Measurements from ENCODE around the gene CHAC1.

The CHAC1 gene

DNA sequence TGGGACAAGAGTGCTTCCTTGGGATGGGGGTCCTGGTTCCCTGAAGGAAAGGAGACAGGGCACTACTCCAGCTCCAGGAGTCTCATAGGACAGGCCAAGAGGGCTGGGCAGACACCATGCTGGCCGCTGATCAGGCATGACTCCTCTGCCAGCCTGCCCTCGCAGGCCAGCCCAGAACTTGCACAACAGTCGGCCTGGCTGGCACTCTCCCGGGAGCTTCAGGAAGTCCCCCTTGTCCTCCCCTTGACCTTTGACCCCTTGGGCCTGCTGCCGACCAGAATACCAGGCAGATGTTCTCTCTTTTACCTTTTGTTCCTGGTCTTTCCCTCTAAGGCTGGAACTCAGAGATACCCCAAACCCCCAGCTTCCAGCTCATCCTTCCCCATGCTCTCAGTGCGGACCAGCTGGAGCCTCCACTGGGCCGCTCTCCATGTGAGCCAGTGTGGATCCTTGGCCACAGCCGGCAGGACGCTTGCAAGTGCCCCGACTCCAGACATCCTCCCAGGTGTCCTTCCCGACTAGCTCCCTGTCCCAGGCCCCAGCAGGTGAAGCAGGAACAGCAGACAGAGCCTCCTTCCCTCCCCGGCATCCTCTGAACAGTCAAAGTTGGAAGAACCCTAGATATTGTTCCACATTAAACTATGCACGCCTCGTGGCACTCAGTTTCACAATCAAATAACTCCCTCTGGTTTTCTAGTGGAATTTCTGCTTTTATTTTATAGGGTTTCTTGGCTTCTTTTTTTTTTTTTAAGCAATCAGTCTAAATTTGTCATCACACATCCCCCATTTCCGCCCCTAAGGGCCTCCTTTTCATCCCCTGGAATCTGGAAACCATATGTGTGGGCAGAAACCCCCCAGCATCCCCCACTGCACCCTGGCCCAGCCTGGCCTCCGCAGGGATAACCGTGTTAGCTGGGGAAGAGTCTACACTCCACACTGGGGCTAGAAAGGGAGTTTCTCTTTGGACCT lies 43.3 kb upstream of the CHAC1 start:
- TF ChIP-seq, protein P1, sequence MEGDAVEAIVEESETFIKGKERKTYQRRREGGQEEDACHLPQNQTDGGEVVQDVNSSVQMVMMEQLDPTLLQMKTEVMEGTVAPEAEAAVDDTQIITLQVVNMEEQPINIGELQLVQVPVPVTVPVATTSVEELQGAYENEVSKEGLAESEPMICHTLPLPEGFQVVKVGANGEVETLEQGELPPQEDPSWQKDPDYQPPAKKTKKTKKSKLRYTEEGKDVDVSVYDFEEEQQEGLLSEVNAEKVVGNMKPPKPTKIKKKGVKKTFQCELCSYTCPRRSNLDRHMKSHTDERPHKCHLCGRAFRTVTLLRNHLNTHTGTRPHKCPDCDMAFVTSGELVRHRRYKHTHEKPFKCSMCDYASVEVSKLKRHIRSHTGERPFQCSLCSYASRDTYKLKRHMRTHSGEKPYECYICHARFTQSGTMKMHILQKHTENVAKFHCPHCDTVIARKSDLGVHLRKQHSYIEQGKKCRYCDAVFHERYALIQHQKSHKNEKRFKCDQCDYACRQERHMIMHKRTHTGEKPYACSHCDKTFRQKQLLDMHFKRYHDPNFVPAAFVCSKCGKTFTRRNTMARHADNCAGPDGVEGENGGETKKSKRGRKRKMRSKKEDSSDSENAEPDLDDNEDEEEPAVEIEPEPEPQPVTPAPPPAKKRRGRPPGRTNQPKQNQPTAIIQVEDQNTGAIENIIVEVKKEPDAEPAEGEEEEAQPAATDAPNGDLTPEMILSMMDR (IDR thresholded peaks at IDR 0.05; ENCODE audit: extremely low read depth, insufficient read depth, missing control alignments) = no peak
- DNase-seq (ENCODE audit: low spot score) = no peak
- in situ Hi-C loops (cut with MboI; ENCODE audit: low pct_unique_long_range_greater_than_20kb, low sequenced_read_pairs, unreplicated experiment) = no loop called here

DNA sequence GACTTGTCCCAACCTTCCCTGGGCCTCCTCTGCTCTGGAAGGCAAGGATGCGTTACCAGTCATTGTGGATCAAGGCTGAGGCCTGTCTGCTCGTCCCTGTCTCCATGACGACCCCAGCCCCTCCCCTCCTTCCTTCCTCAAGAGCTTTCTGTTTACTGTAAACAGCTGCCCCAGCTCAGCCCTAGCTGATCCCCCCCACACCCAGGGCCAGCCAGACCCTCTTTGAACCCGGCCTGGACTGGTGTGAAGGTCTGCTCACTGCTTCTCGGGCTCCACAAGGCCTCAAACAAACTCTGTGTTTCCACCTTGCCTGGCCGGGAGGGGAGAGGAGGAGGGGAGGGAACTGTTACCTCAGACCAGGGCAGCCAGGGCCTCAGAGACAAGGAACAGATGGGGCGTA lies 42.1 kb upstream of the CHAC1 start:
- no peak for DNase-seq (ENCODE audit: low spot score)
- in situ Hi-C loops (cut with MboI; ENCODE audit: low pct_unique_long_range_greater_than_20kb, low sequenced_read_pairs, unreplicated experiment) = no loop called here
- TF ChIP-seq, protein P1 (IDR thresholded peaks at IDR 0.05; ENCODE audit: extremely low read depth, insufficient read depth, missing control alignments) = no peak

DNA sequence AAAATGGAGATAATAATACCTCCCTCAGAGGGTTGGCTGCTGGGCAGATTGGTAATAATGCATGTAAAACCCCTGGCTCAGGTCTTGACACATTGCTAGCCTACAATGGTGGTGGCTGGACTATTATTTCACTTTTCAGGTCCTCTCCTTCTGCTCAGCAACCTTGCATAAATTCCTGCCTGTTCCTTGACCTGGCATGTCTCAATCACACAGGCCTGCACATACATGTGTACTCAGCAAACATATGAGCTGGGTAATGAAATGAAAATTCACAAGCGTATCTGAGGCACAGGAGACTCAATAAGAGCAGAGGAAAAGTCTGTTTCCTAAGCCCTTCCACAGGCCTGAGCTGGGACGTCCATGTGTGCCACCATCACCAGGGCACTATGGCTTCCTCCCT lies 41.6 kb upstream of the CHAC1 start:
- in situ Hi-C loops (cut with MboI; ENCODE audit: low pct_unique_long_range_greater_than_20kb, low sequenced_read_pairs, unreplicated experiment) = no loop called here
- TF ChIP-seq, protein P1 (IDR thresholded peaks at IDR 0.05; ENCODE audit: extremely low read depth, insufficient read depth, missing control alignments) = no peak

DNA sequence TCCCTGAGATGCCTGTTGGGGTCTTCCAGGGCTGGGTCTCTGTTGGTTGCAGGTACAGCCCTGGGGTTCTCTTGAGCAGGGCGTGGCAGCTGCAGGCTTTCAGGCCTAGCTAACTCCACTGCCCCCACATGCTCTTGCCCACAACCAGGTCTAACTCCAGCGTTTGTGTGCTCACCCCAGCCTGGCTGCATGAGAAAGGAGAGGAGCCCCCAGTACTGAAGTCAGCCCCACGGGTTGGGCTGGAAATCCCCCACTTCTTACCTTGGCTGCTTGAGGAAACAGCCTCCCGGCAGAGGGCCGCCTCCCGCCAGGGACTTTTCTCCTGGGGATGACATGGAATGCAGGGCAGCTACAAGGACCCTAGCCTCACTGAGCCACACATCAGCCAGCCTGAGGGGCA lies 40.8 kb upstream of the CHAC1 start:
- in situ Hi-C loops (cut with MboI; ENCODE audit: low pct_unique_long_range_greater_than_20kb, low sequenced_read_pairs, unreplicated experiment) = no loop called here
- TF ChIP-seq, protein P1 (IDR thresholded peaks at IDR 0.05; ENCODE audit: extremely low read depth, insufficient read depth, missing control alignments) = no peak
- DNase-seq (ENCODE audit: low spot score) = peak; percentile 53

More for the DNA sequence above, 41.6 kb upstream of the CHAC1 start:
- no peak for DNase-seq (ENCODE audit: low spot score)

DNA sequence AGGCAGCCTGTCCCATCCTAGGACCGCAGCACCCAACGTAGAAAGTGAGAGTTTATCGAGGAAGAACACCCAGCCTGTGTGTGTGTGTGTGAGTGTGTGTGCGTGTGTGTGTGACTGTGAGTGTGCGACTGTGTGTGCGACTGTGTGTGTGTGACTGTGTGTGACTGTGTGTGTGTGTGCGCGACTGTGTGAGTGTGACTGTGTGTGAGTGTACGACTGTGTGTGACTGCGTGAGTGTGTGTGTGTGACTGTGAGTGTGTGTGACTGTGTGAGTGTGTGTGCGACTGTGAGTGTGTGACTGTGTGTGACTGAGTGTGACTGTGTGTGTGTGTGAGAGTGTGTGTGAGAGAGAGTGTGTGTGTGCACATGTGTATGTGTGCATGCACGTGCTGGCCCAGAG lies 39.3 kb upstream of the CHAC1 start:
- no peak for DNase-seq (ENCODE audit: low spot score)
- in situ Hi-C loops (cut with MboI; ENCODE audit: low pct_unique_long_range_greater_than_20kb, low sequenced_read_pairs, unreplicated experiment) = no loop called here
- TF ChIP-seq, protein P1 (IDR thresholded peaks at IDR 0.05; ENCODE audit: extremely low read depth, insufficient read depth, missing control alignments) = no peak

DNA sequence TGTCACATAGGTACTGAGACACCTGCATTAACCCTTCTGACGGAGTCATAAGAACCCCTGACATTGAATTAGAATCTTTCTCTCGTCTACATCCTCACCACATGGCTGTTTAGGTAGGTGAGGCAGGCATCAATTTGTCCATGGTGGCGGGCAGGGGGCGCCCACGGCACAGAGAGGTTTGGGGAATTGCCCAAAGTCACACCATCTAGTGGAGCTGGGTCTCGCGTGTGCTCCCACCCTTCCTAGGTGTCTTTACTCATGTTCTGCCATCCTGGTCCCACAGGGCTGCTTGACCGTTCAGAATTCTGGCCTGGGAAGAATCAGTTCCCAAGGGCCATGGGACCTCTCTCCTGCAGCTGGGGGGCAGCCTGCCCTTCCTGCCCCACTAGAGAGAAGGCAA lies 38.8 kb upstream of the CHAC1 start:
- TF ChIP-seq, protein P1 (IDR thresholded peaks at IDR 0.05; ENCODE audit: extremely low read depth, insufficient read depth, missing control alignments) = peak; percentile 8
- DNase-seq (ENCODE audit: low spot score) = no peak
- in situ Hi-C loops (cut with MboI; ENCODE audit: low pct_unique_long_range_greater_than_20kb, low sequenced_read_pairs, unreplicated experiment) = no loop called here
